ENCODE results near the gene RENBP. TPM values are rescaled to one million over a fixed set of nuclear protein-coding genes. Genes with fewer than 3 reads are reported as not detected.

Gene RENBP
- polyA plus RNA-seq (2012; ENCODE audit: insufficient read length, low read depth) = 226 TPM

GRCh38 chrX:153944140-153944799 is at the start of gene RENBP:
Gene RENBP, minus strand, starts transcription at chrX:153944643. Its CDS starts 33 bp downstream, at chrX:153944610.
- TF ChIP-seq REST (IDR thresholded peaks at IDR 0.05; ENCODE audit: insufficient read depth in 1 of 2, low read depth in 2 of 2, low read length in 2 of 2) = no peak
- no peak for TF ChIP-seq TAF1 (IDR thresholded peaks at IDR 0.05; ENCODE audit: borderline replicate concordance, insufficient read depth, low read length)
- no peak for TF ChIP-seq POLR2AphosphoS5 (IDR thresholded peaks at IDR 0.05; ENCODE audit: low read depth, low read length)
- TF ChIP-seq FOXP2 (optimal IDR thresholded peaks at IDR 0.05; ENCODE audit: borderline replicate concordance, extremely low read depth, extremely low read length, insufficient read depth) = no peak
- no peak for TF ChIP-seq SIN3A (IDR thresholded peaks at IDR 0.05; ENCODE audit: borderline replicate concordance, insufficient read depth, low read length)

- TF ChIP-seq TAF1 (IDR thresholded peaks at IDR 0.05; ENCODE audit: borderline replicate concordance, insufficient read depth, low read length) = no peak
- TF ChIP-seq REST (IDR thresholded peaks at IDR 0.05; ENCODE audit: insufficient read depth in 1 of 2, low read depth in 2 of 2, low read length in 2 of 2) = no peak
- TF ChIP-seq FOXP2 (optimal IDR thresholded peaks at IDR 0.05; ENCODE audit: borderline replicate concordance, extremely low read depth, extremely low read length, insufficient read depth) = no peak
- no peak for TF ChIP-seq POLR2AphosphoS5 (IDR thresholded peaks at IDR 0.05; ENCODE audit: low read depth, low read length)
- no peak for TF ChIP-seq SIN3A (IDR thresholded peaks at IDR 0.05; ENCODE audit: borderline replicate concordance, insufficient read depth, low read length)
These were observed 49.5 kb upstream of the RENBP start for GRCh38 chrX:153993978-153994377.

- TF ChIP-seq TAF1 (IDR thresholded peaks at IDR 0.05; ENCODE audit: borderline replicate concordance, insufficient read depth, low read length) (no peak), POLR2AphosphoS5 (IDR thresholded peaks at IDR 0.05; ENCODE audit: low read depth, low read length) (no peak), FOXP2 (optimal IDR thresholded peaks at IDR 0.05; ENCODE audit: borderline replicate concordance, extremely low read depth, extremely low read length, insufficient read depth) (no peak), REST (IDR thresholded peaks at IDR 0.05; ENCODE audit: insufficient read depth in 1 of 2, low read depth in 2 of 2, low read length in 2 of 2) (no peak), SIN3A (IDR thresholded peaks at IDR 0.05; ENCODE audit: borderline replicate concordance, insufficient read depth, low read length) (no peak)
These were observed 48.6 kb upstream of the RENBP start for GRCh38 chrX:153993079-153993478.

GRCh38 chrX:153992180-153992579 is 47.7 kb upstream of the RENBP start:
- TF ChIP-seq REST (IDR thresholded peaks at IDR 0.05; ENCODE audit: insufficient read depth in 1 of 2, low read depth in 2 of 2, low read length in 2 of 2) (no peak), TAF1 (IDR thresholded peaks at IDR 0.05; ENCODE audit: borderline replicate concordance, insufficient read depth, low read length) (no peak), POLR2AphosphoS5 (IDR thresholded peaks at IDR 0.05; ENCODE audit: low read depth, low read length) (no peak), FOXP2 (optimal IDR thresholded peaks at IDR 0.05; ENCODE audit: borderline replicate concordance, extremely low read depth, extremely low read length, insufficient read depth) (no peak), SIN3A (IDR thresholded peaks at IDR 0.05; ENCODE audit: borderline replicate concordance, insufficient read depth, low read length) (no peak)

Data from PFSK-1 (cell line).